Lower leg skin (tissue), 3 donors: ENCODE data around the gene RHOA.

Experiments
- CTCF ChIP-seq, 3 donors: fragments of 450-650 bp; IDR thresholded peaks; one replicate each; pipeline ENCODE4 v1.5.1; 2016; ENCODE audit warnings: antibody characterized with exemption in 3 of 3, mild to moderate bottlenecking in 3 of 3, moderate library complexity in 2 of 3
- POLR2A ChIP-seq, 2 donors: fragments of 450-650 bp; IDR thresholded peaks; one replicate each; pipeline ENCODE4 v1.6.1; 2016 to 2017; ENCODE audit warnings: antibody characterized with exemption in 2 of 2, mild to moderate bottlenecking in 1 of 2, moderate library complexity in 1 of 2

DNA sequence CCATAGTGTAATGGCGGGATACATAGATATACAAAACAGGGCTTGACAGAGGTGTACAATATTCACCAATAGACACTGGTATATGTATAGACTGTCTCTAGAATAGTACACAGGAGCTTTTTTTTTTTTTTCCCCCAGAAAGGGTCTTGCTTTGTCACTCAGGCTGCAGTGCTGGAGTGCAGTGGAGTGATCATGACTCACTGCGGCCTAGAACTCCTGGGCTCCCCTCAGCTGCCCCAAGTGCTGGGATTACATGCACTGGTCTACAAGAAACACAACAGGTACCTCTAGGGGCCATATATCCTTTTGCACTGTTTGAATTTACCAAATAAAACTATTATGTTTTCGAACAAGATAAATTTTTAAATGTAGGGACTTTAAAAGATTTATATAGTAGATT is 12.3 kb downstream of the RHOA start:
- TF ChIP-seq CTCF (IDR thresholded peaks at IDR 0.05) (no peak), POLR2A (IDR thresholded peaks at IDR 0.05) (no peak)
